SK-N-SH (cell line): ENCODE results near the gene CCDC188. TPM values are rescaled to one million over a fixed set of nuclear protein-coding genes. Genes with fewer than 3 reads are reported as not detected.

Experiments
- CTCF ChIA-PET: fragments of 300-600, 350-600 bp; formaldehyde crosslinking; extraction: SDS; loops from one replicate; lab custom pipeline; 2021; lab: Yijun Ruan, JAX
- POLR2A ChIA-PET: fragments of 350-600 bp; sonication (Branson Sonifier 250); formaldehyde crosslinking; extraction: SDS; loops from one replicate; lab custom pipeline; 2020; ENCODE audit warnings: antibody characterized with exemption, inconsistent platforms; lab: Yijun Ruan, JAX
- DNase-seq: peaks from one replicate; pipeline ENCODE4 v3.0.0; 2012
- H2AFZ ChIP-seq: fragments of 200-600 bp; sonication (generic); 2 replicates; pipeline ENCODE4 v1.8.1; 2016; ENCODE audit warnings: antibody characterized with exemption, mild to moderate bottlenecking, low read depth
- H3F3A ChIP-seq: fragments of 200-600 bp; sonication (generic); replicated peaks from 2 replicates; pipeline ENCODE3; 2016; ENCODE audit warnings: antibody characterized with exemption, mild to moderate bottlenecking; ENCODE audit not compliant: insufficient read depth
- H3K27ac ChIP-seq, 2 experiments: fragments of 200-500 bp in 1 of 2; fragments of 200-600 bp in 1 of 2; sonication (Bioruptor generic) in 1 of 2; sonication (generic), shearing (Covaris generic) in 1 of 2; 2 replicates each; pipeline versions ENCODE4 v1.5.1 to v1.6.1; 2014 to 2016; ENCODE audit warnings: low read depth in 2 of 2, inconsistent platforms in 1 of 2, low read length in 1 of 2, mild to moderate bottlenecking in 1 of 2, mixed read lengths in 1 of 2
- H3K27me3 ChIP-seq: fragments of 200-600 bp; sonication (generic), shearing (Covaris generic); 2 replicates; pipeline ENCODE4 v1.6.1; 2016; ENCODE audit warnings: mixed run types; ENCODE audit not compliant: insufficient read depth
- H3K36me3 ChIP-seq, 2 experiments: fragments of 200-500 bp in 1 of 2; fragments of 200-600 bp in 1 of 2; sonication (Bioruptor generic) in 1 of 2; sonication (generic) in 1 of 2; replicated peaks in 1 of 2; 2 replicates each; pipeline versions ENCODE3 to v1.5.1; 2014 to 2016; ENCODE audit warnings: low read length in 1 of 2, mild to moderate bottlenecking in 1 of 2; ENCODE audit not compliant: insufficient read depth in 2 of 2, control insufficient read depth in 1 of 2
- H3K4me1 ChIP-seq, 2 experiments: fragments of 200-500 bp in 1 of 2; fragments of 200-600 bp in 1 of 2; sonication (Bioruptor generic) in 1 of 2; sonication (generic), shearing (Covaris generic) in 1 of 2; 2 replicates each; pipeline versions ENCODE4 v1.5.1 to v1.6.1; 2014 to 2016; ENCODE audit warnings: low read depth in 1 of 2, low read length in 1 of 2, mixed run types in 1 of 2; ENCODE audit not compliant: insufficient read depth in 2 of 2, control insufficient read depth in 1 of 2
- H3K4me2 ChIP-seq: fragments of 200-600 bp; sonication (generic), shearing (Covaris generic); 2 replicates; pipeline ENCODE4 v1.6.1; 2017; ENCODE audit warnings: mixed run types
- H3K4me3 ChIP-seq, 2 experiments: fragments of 200-500 bp in 1 of 2; fragments of 200-600 bp in 1 of 2; sonication (Bioruptor generic) in 1 of 2; sonication (generic), shearing (Covaris generic) in 1 of 2; 2 replicates each; pipeline versions ENCODE4 v1.5.1 to v1.8.1; 2014 to 2016; ENCODE audit warnings: low read depth in 2 of 2, inconsistent platforms in 1 of 2, low read length in 1 of 2, mild to moderate bottlenecking in 1 of 2, mixed read lengths in 1 of 2, moderate library complexity in 1 of 2
- H3K79me2 ChIP-seq: fragments of 200-600 bp; sonication (generic); 2 replicates; pipeline ENCODE4 v1.8.1; 2017; ENCODE audit warnings: mild to moderate bottlenecking; ENCODE audit not compliant: insufficient read depth
- H3K9ac ChIP-seq: fragments of 200-600 bp; sonication (generic); 2 replicates; pipeline ENCODE4 v1.6.1; 2017; ENCODE audit warnings: mixed run types
- H3K9me2 ChIP-seq: fragments of 200-600 bp; sonication (generic); 2 replicates; pipeline ENCODE4 v1.6.1; 2017; ENCODE audit warnings: mixed run types
- H3K9me3 ChIP-seq: fragments of 200-600 bp; sonication (generic); 2 replicates; pipeline ENCODE4 v1.6.1; 2017; ENCODE audit warnings: mixed run types, mild to moderate bottlenecking, moderate library complexity
- H4K20me1 ChIP-seq: fragments of 200-600 bp; sonication (generic); 2 replicates; pipeline ENCODE4 v1.6.1; 2017; ENCODE audit warnings: mild to moderate bottlenecking, mixed run types; ENCODE audit not compliant: insufficient read depth
- FOXJ3 ChIP-seq: sonication (generic); formaldehyde crosslinking; IDR thresholded peaks from 2 replicates; pipeline ENCODE4 v1.5.1; 2020; ENCODE audit warnings: mild to moderate bottlenecking, missing genetic modification reagents
- IRF3 ChIP-seq: fragments of 150-350 bp; IDR thresholded peaks from 2 replicates; pipeline ENCODE4 v1.6.1; 2016; ENCODE audit warnings: mild to moderate bottlenecking, low read depth, low read length
- NFIC ChIP-seq: IDR thresholded peaks from 2 replicates; pipeline ENCODE4 v1.4.0; 2012; ENCODE audit warnings: borderline replicate concordance
- NRF1 ChIP-seq: IDR thresholded peaks from 2 replicates; pipeline ENCODE4 v1.6.1; 2012; ENCODE audit warnings: low read depth, mild to moderate bottlenecking, low read length
- POLR2AphosphoS5 ChIP-seq: IDR thresholded peaks from 2 replicates; pipeline ENCODE4 v1.6.1; 2012; ENCODE audit warnings: low read depth, low read length
- RFX5 ChIP-seq: IDR thresholded peaks from 2 replicates; pipeline ENCODE4 v1.6.1; 2012; ENCODE audit warnings: mild to moderate bottlenecking, improper control_type of control experiment, low read length
- TEAD4 ChIP-seq: IDR thresholded peaks from 2 replicates; pipeline ENCODE4 v1.4.0; 2012; ENCODE audit warnings: mild to moderate bottlenecking, borderline replicate concordance; ENCODE audit not compliant: insufficient read depth
- WGBS: methylation state at CpG from one replicate; pipeline ENCODE4 v1.1.6; 2017; ENCODE audit warnings: low lambda C conversion rate; 5-methylcytosine and 5-hydroxymethylcytosine counted together
- polyA plus RNA-seq, 3 experiments: library from polyadenylated mRNA; depleted of rRNA; stranded (reverse); fragments of >200 nt; gene quantifications; 2 replicates each; pipeline ENCODE4 v1.2.3, GENCODE V29; 2012
- TF ChIP-seq, protein P1 (sequence below): IDR thresholded peaks from 2 replicates; pipeline ENCODE4 v1.4.0; 2012; ENCODE audit warnings: low read depth, borderline replicate concordance
- TF ChIP-seq, protein P2 (sequence below): IDR thresholded peaks from 2 replicates; pipeline ENCODE4 v1.4.0; 2012; ENCODE audit warnings: low read depth, borderline replicate concordance

Gene CCDC188
- polyA plus RNA-seq, 1 of the 3 experiments (the other 2 are of a cell fraction), result 21.1 TPM

GRCh38 chr22:20148414-20148813 lies 2.4 kb downstream of the CCDC188 start:
- no peaks in the 10 kb centered on the region for H3K9me3 ChIP-seq
- no peaks in the 10 kb centered on the region; the same call in 1 of the 2 replicates for H3K79me2 ChIP-seq
- no peak overlapping the region; a peak in 1 of 4 replicates for H3K27ac ChIP-seq
- no peak overlapping the region for H3K9ac ChIP-seq
- peaks cover 0 to 19% of the 10 kb centered on the region in 2 experiments; a peak in 1 of 4 replicates for H3K4me1 ChIP-seq
- H3K36me3 ChIP-seq, result peaks cover 0 to 5% of the 10 kb centered on the region in 2 experiments
- no peaks in the 10 kb centered on the region for H4K20me1 ChIP-seq
- H3K27me3 ChIP-seq, result no peaks in the 10 kb centered on the region
- H3K9me2 ChIP-seq, result no peaks in the 10 kb centered on the region
- H3K4me2 ChIP-seq, result no peak overlapping the region
- POLR2A ChIA-PET, result no interaction called here
- CTCF ChIA-PET, result interaction anchor here (0.9 to 1.6 kb wide), 2 partner anchors 9 to 90 kb away, joined by 3 to 7 read pairs; no protein-coding TSS in a partner anchor
- H3F3A ChIP-seq, result peaks cover 8% of the 10 kb centered on the region
- no peak for DNase-seq
- TF ChIP-seq, protein P1, sequence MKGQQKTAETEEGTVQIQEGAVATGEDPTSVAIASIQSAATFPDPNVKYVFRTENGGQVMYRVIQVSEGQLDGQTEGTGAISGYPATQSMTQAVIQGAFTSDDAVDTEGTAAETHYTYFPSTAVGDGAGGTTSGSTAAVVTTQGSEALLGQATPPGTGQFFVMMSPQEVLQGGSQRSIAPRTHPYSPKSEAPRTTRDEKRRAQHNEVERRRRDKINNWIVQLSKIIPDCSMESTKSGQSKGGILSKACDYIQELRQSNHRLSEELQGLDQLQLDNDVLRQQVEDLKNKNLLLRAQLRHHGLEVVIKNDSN, result no peak
- no peak for TF ChIP-seq RFX5
- no peak for TF ChIP-seq FOXJ3 (CRISPR knock-in tag)
- no peak for TF ChIP-seq IRF3
- 94% methylated on average over 3 of the region's 18 CpGs for WGBS
- H3K4me3 ChIP-seq, result no peak overlapping the region
- H2AFZ ChIP-seq, result no peak overlapping the region

DNA sequence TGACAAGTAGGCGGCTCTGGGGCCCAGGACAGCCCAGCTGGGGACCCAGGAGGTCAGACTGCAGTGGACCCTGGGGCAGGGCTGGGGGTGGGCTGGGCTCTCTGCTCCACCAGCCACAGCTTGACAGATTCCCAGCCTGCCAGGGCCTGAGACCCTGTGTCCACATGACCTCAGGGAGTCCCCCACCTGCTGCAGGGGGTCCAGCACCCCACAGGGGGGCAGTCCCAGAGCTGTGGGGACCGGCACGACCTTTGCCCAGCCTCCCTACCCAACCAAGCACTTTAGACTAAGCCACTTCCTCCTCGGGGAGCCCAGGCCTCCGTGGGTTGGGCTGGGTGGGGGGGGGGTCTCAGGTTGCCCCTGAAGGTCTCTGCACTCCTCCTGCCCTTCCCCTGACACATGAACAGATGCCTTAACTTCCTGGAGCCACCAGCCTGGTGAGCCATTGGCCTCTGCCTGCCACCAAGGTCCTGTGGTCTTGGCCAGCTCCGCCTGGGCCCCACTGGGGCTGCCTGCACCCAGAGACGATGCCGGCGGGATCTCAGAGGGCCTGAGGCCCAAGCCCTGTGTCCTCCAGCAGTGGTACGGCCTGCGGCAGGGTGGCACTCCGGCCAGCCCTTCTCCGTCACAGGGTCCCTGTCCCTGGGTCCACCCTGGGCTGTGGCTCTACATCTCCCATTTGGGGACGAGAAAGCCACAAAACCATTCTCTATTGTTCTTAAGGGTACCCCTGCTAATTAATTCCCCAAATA lies 3.4 kb downstream of the CCDC188 start:
- H4K20me1 ChIP-seq, result no peaks in the 10 kb centered on the region
- no peak overlapping the region for H3K4me3 ChIP-seq
- no peak overlapping the region for H3K9ac ChIP-seq
- H3K9me3 ChIP-seq, result no peaks in the 10 kb centered on the region
- POLR2A ChIA-PET, result no interaction called here
- CTCF ChIA-PET, result interaction anchor here (0.7 to 1.6 kb wide), 3 partner anchors 9 to 31 kb away, joined by 3 to 7 read pairs (median 5); partner anchors contain the start of gene RANBP1
- no peaks in the 10 kb centered on the region; the same call in 1 of the 2 replicates for H3K79me2 ChIP-seq
- H3F3A ChIP-seq, result peaks cover 8% of the 10 kb centered on the region
- H3K4me1 ChIP-seq, result peaks cover 0 to 19% of the 10 kb centered on the region in 2 experiments; a peak in 1 of 4 replicates
- TF ChIP-seq NFIC (no peak), POLR2AphosphoS5 (no peak), NRF1 (no peak), TEAD4 (no peak), FOXJ3 (CRISPR knock-in tag) (no peak)
- TF ChIP-seq, protein P2, sequence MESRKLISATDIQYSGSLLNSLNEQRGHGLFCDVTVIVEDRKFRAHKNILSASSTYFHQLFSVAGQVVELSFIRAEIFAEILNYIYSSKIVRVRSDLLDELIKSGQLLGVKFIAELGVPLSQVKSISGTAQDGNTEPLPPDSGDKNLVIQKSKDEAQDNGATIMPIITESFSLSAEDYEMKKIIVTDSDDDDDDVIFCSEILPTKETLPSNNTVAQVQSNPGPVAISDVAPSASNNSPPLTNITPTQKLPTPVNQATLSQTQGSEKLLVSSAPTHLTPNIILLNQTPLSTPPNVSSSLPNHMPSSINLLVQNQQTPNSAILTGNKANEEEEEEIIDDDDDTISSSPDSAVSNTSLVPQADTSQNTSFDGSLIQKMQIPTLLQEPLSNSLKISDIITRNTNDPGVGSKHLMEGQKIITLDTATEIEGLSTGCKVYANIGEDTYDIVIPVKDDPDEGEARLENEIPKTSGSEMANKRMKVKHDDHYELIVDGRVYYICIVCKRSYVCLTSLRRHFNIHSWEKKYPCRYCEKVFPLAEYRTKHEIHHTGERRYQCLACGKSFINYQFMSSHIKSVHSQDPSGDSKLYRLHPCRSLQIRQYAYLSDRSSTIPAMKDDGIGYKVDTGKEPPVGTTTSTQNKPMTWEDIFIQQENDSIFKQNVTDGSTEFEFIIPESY, result no peak
- H3K27me3 ChIP-seq, result no peaks in the 10 kb centered on the region
- DNase-seq, result no peak
- WGBS, result 88% methylated on average over 13 of the region's 14 CpGs
- no peak overlapping the region for H2AFZ ChIP-seq
- peaks cover 0 to 7% of the 10 kb centered on the region in 2 experiments for H3K36me3 ChIP-seq
- no peak overlapping the region; a peak in 1 of 4 replicates for H3K27ac ChIP-seq
- H3K4me2 ChIP-seq, result no peak overlapping the region
- no peaks in the 10 kb centered on the region for H3K9me2 ChIP-seq
